Breast epithelium (tissue), 4 donors: Measurements from ENCODE around the gene ATRNL1. TPM values are rescaled to one million over a fixed set of nuclear protein-coding genes. Genes with fewer than 3 reads are reported as not detected.

Experiments
- DNase-seq, 2 donors: peaks; one replicate each; pipeline ENCODE4 v3.0.0-alpha.2; 2019; ENCODE audit warnings: low spot score in 2 of 2
- H3K27ac ChIP-seq, 2 donors: fragments of 200-600 bp; sonication (generic) in 1 of 2; one replicate each; pipeline ENCODE4 v1.5.1; 2016 to 2019; ENCODE audit warnings: mild to moderate bottlenecking in 1 of 2
- H3K27me3 ChIP-seq, 2 donors: fragments of 200-600 bp; sonication (generic) in 1 of 2; one replicate each; pipeline versions ENCODE4 v1.5.1 to v1.6.0; 2017 to 2019; ENCODE audit warnings: control low read depth in 1 of 2, mild to moderate bottlenecking in 1 of 2
- H3K36me3 ChIP-seq: fragments of 200-600 bp; one replicate; pipeline ENCODE4 v1.5.1; 2019
- H3K4me1 ChIP-seq, 2 donors: fragments of 200-600 bp; sonication (generic); one replicate each; pipeline ENCODE4 v1.5.1; 2016 to 2019; ENCODE audit warnings: control low read depth in 1 of 2
- H3K4me3 ChIP-seq, 3 donors: fragments of 200-600 bp; sonication (generic); 1 replicate in 2 of 3; 2 replicates in 1 of 3; pipeline ENCODE4 v1.5.1; 2016 to 2019; ENCODE audit warnings: mild to moderate bottlenecking in 3 of 3, moderate library complexity in 2 of 3
- H3K9me3 ChIP-seq, 2 donors: fragments of 200-600 bp; sonication (generic) in 1 of 2; one replicate each; pipeline ENCODE4 v1.5.1; 2016 to 2019; ENCODE audit warnings: control low read depth in 1 of 2
- CTCF ChIP-seq, 3 donors: fragments of 450-650 bp; IDR thresholded peaks; one replicate each; pipeline ENCODE4 v1.5.1; 2016 to 2017; ENCODE audit warnings: antibody characterized with exemption in 3 of 3, mild to moderate bottlenecking in 3 of 3, moderate library complexity in 3 of 3
- POLR2A ChIP-seq: fragments of 450-650 bp; IDR thresholded peaks from one replicate; pipeline ENCODE4 v1.6.1; 2016; ENCODE audit warnings: antibody characterized with exemption, mild to moderate bottlenecking, moderate library complexity
- POLR2AphosphoS5 ChIP-seq, 3 donors: sonication (generic); formaldehyde crosslinking; IDR thresholded peaks; one replicate each; pipeline ENCODE4 v1.6.1; 2017; ENCODE audit warnings: antibody characterized with exemption in 3 of 3
- intact Hi-C: fragments of 100-400 bp; cut with DNase I; formaldehyde crosslinking; loops from one replicate; pipeline ENCODE4 v1.15.1; 2023; ENCODE audit warnings: low total_unique reads
- total RNA-seq, 3 donors: library from RNA; depleted of rRNA; stranded (reverse); fragments of >200 nt; gene quantifications; one replicate each; pipeline ENCODE4 v1.1.0, GENCODE V29; 2016

The ATRNL1 gene
- total RNA-seq, 3 donors from 2014 or later, result 0.16 to 11.4 (median 2.9) TPM

- Histone ChIP-seq H3K4me1 (no peaks in the 10 kb centered on the region), H3K4me3 (no peak overlapping the region), H3K36me3 (no peaks in the 10 kb centered on the region), H3K27ac (no peak overlapping the region), H3K27me3 (no peaks in the 10 kb centered on the region), H3K9me3 (peaks cover 0 to 7% of the 10 kb centered on the region in 2 donors)
- intact Hi-C loops, result no loop called here
- TF ChIP-seq CTCF (IDR thresholded peaks at IDR 0.05), result no peak
- TF ChIP-seq POLR2AphosphoS5 (IDR thresholded peaks at IDR 0.05), result no peak
- TF ChIP-seq POLR2A, result no peak
- DNase-seq, result no peak
Observed at GRCh38 chr10:115921795-115922194, 828.6 kb downstream of the ATRNL1 start.

GRCh38 chr10:115931309-115931708 is 838.1 kb downstream of the ATRNL1 start:
- H3K36me3 ChIP-seq, result no peaks in the 10 kb centered on the region
- no peaks in the 10 kb centered on the region for H3K4me1 ChIP-seq
- no peak overlapping the region for H3K4me3 ChIP-seq
- no peak for DNase-seq
- H3K27me3 ChIP-seq, result no peaks in the 10 kb centered on the region
- intact Hi-C loops, result no loop called here
- no peaks in the 10 kb centered on the region for H3K9me3 ChIP-seq
- TF ChIP-seq POLR2A (no peak), CTCF (IDR thresholded peaks at IDR 0.05) (no peak), POLR2AphosphoS5 (IDR thresholded peaks at IDR 0.05) (no peak)
- H3K27ac ChIP-seq, result no peak overlapping the region

GRCh38 chr10:115932099-115932498 is 838.9 kb downstream of the ATRNL1 start:
- no peaks in the 10 kb centered on the region for H3K27me3 ChIP-seq
- no peaks in the 10 kb centered on the region for H3K4me1 ChIP-seq
- intact Hi-C loops, result no loop called here
- H3K4me3 ChIP-seq, result no peak overlapping the region
- no peaks in the 10 kb centered on the region for H3K9me3 ChIP-seq
- DNase-seq, result no peak
- TF ChIP-seq POLR2AphosphoS5 (IDR thresholded peaks at IDR 0.05) (no peak), POLR2A (no peak), CTCF (IDR thresholded peaks at IDR 0.05) (no peak)
- no peak overlapping the region for H3K27ac ChIP-seq
- H3K36me3 ChIP-seq, result no peaks in the 10 kb centered on the region

- TF ChIP-seq POLR2A (no peak), POLR2AphosphoS5 (IDR thresholded peaks at IDR 0.05) (no peak), CTCF (IDR thresholded peaks at IDR 0.05) (no peak)
- Histone ChIP-seq H3K27ac (no peak overlapping the region), H3K9me3 (no peaks in the 10 kb centered on the region), H3K36me3 (no peaks in the 10 kb centered on the region), H3K4me1 (no peaks in the 10 kb centered on the region), H3K27me3 (no peaks in the 10 kb centered on the region), H3K4me3 (no peak overlapping the region)
- no peak for DNase-seq
- intact Hi-C loops, result no loop called here
Observed at GRCh38 chr10:115933098-115933497, 839.9 kb downstream of the ATRNL1 start.

GRCh38 chr10:115935731-115936130 is 842.6 kb downstream of the ATRNL1 start:
- H3K9me3 ChIP-seq, result no peaks in the 10 kb centered on the region
- H3K4me1 ChIP-seq, result no peaks in the 10 kb centered on the region
- no peak for DNase-seq
- intact Hi-C loops, result no loop called here
- no peaks in the 10 kb centered on the region for H3K27me3 ChIP-seq
- H3K4me3 ChIP-seq, result no peak overlapping the region
- H3K27ac ChIP-seq, result no peak overlapping the region
- H3K36me3 ChIP-seq, result no peaks in the 10 kb centered on the region
- TF ChIP-seq POLR2AphosphoS5 (IDR thresholded peaks at IDR 0.05), result no peak
- no peak for TF ChIP-seq POLR2A
